ENCODE measurements around the gene P4HA2.

Gene P4HA2

GRCh38 chr5:132182359-132183040 lies 45.2 kb downstream of the P4HA2 start:
- H3K27ac ChIP-seq, result no peak overlapping the region
- TF ChIP-seq ZFX (IDR thresholded peaks at IDR 0.05) (no peak), CTCF (conservative IDR thresholded peaks at IDR 0.05) (no peak)

DNA sequence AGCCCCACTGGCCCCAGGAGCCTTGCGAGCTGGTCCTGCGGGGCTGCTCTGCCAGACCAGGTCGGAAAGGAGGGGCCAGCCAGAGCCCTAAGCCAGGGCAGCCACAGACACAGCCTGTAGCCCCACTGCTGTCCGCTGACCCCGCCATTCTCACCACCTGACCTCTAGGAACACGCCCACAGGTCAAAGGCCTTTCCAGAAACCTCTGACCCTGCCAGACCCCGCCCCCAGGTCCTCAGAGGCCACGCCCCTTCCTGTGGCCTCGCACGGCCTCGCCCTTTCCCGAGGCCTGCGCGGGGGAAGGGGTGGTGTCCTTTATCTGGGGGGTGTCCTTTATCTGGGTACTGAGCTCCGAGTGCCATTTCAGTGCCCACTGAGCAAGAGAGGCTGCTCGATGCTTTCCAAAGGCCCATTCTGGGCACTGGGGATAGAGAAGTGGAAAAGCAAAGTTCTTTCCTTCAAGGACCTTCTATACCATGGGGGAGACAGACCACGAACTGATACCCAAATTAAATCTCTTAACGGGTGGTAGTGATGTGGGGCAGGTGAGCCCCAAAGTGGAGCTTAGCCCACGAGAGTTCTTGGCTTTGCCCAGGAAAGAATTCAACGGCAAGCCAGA lies 46.5 kb downstream of the P4HA2 start:
- no peak overlapping the region for H3K27ac ChIP-seq
- TF ChIP-seq ZFX (IDR thresholded peaks at IDR 0.05) (no peak), CTCF (conservative IDR thresholded peaks at IDR 0.05) (no peak)

GRCh38 chr5:132180134-132180745 lies 47.4 kb downstream of the P4HA2 start:
- TF ChIP-seq CTCF (conservative IDR thresholded peaks at IDR 0.05) (peak; percentile 94), ZFX (IDR thresholded peaks at IDR 0.05) (no peak)
- no peak overlapping the region for H3K27ac ChIP-seq

- TF ChIP-seq CTCF (conservative IDR thresholded peaks at IDR 0.05) (no peak), ZFX (IDR thresholded peaks at IDR 0.05) (no peak)
- no peak overlapping the region for H3K27ac ChIP-seq
These were observed 48.2 kb downstream of the P4HA2 start for GRCh38 chr5:132179405-132179804.

DNA sequence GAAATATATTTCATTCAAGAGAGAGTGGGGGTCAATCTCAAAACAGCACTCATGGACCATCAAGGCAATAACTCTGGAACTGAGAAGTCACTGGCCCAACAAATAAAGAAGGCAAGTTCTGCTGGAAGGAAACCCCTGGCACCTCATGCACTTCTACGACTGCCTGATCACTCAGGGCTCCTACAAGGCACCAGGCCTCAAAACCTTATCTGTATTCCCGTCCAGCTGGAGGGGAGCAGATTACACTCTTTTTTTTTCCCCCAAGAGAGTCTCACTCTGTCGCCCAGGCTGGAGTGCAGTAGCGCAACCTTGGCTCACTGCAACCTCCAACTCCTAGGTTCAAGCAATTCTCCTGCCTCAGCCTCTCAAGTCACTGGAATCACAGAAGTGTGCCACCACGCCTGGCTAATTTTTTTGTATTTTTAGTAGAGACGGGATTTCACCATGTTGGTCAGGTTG lies 49.9 kb downstream of the P4HA2 start:
- no peak overlapping the region for H3K27ac ChIP-seq
- no peak for TF ChIP-seq ZFX (IDR thresholded peaks at IDR 0.05)
- no peak for TF ChIP-seq CTCF (conservative IDR thresholded peaks at IDR 0.05)

DNA sequence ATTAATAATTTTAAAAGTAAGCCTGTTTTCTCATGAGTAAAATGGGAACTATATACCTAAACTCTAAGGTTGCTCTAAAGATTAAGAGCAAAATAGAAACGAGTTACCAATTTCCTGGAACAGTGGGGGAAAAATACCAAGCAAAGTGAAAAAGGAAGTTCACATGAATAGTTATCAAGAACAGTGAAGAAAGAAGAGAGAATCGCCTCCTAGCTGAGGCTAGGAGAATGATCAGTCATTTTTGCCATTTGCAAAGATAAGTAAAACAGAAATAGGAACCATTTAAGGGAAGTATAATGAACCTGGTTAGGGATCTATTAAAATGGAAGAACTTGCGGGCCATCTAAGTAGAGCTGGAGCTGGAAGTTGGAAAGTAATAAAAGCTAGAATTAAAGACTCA lies 50.7 kb downstream of the P4HA2 start:
- H3K27ac ChIP-seq, result no peak overlapping the region
- TF ChIP-seq CTCF (conservative IDR thresholded peaks at IDR 0.05) (peak; percentile 12; the same call in 1 of the 2 replicates), ZFX (IDR thresholded peaks at IDR 0.05) (no peak)

GRCh38 chr5:132176521-132176945 lies 51.1 kb downstream of the P4HA2 start:
- no peak for TF ChIP-seq ZFX (IDR thresholded peaks at IDR 0.05)
- TF ChIP-seq CTCF (conservative IDR thresholded peaks at IDR 0.05), result no peak
- no peak overlapping the region for H3K27ac ChIP-seq

Measured in C4-2B (cell line).